HS-5 (cell line): ENCODE data around the gene DZIP3.

Experiments used
- DNase-seq: peaks from one replicate; pipeline ENCODE4 v3.0.0-alpha.2; 2012; ENCODE audit warnings: low read depth

Gene DZIP3

GRCh38 chr3:108589081-108589997, at the start of gene DZIP3, which contains the start of gene CIP2A:
TSS of gene DZIP3 (plus strand) at chr3:108589722. CDS start at chr3:108605407, 15,685 bp downstream.
TSS of gene CIP2A (minus strand) at chr3:108589438. CDS start at chr3:108589375, 63 bp downstream.
- peak; percentile 82 for DNase-seq

- DNase-seq = no peak
Measured at GRCh38 chr3:108546247-108546646, 43.3 kb upstream of the DZIP3 start.

- no peak for DNase-seq
Measured at GRCh38 chr3:108546692-108547091, 42.8 kb upstream of the DZIP3 start.

- no peak for DNase-seq
Measured at GRCh38 chr3:108548304-108548703, 41.2 kb upstream of the DZIP3 start.

- DNase-seq = no peak
Measured at GRCh38 chr3:108548886-108549285, 40.6 kb upstream of the DZIP3 start.

GRCh38 chr3:108552267-108553159, 37.0 kb upstream of the DZIP3 start:
- DNase-seq = peak; percentile 20

- DNase-seq = no peak
Measured at GRCh38 chr3:108554229-108554628, 35.3 kb upstream of the DZIP3 start.

- DNase-seq = no peak
Measured at GRCh38 chr3:108554913-108555571, 34.5 kb upstream of the DZIP3 start.

GRCh38 chr3:108555966-108556581, 33.4 kb upstream of the DZIP3 start:
- no peak for DNase-seq

GRCh38 chr3:108562565-108562964, 27.0 kb upstream of the DZIP3 start:
- DNase-seq = no peak

GRCh38 chr3:108564564-108564963, 25.0 kb upstream of the DZIP3 start:
- no peak for DNase-seq

GRCh38 chr3:108565506-108565905, 24.0 kb upstream of the DZIP3 start:
- DNase-seq = no peak

GRCh38 chr3:108566599-108566998, 22.9 kb upstream of the DZIP3 start:
- no peak for DNase-seq

GRCh38 chr3:108569336-108569735, 20.2 kb upstream of the DZIP3 start:
- DNase-seq = no peak

- no peak for DNase-seq
Measured at GRCh38 chr3:108578064-108578463, 11.5 kb upstream of the DZIP3 start.

- no peak for DNase-seq
Measured at GRCh38 chr3:108588601-108589000, 921 bp upstream of the DZIP3 start.

GRCh38 chr3:108589998-108590323, 439 bp downstream of the DZIP3 start:
- DNase-seq = no peak

GRCh38 chr3:108590460-108590859, 938 bp downstream of the DZIP3 start:
- DNase-seq = no peak

- no peak for DNase-seq
Measured at GRCh38 chr3:108595321-108595720, 5.8 kb downstream of the DZIP3 start.

GRCh38 chr3:108598375-108598774, 8.9 kb downstream of the DZIP3 start:
- no peak for DNase-seq

GRCh38 chr3:108599677-108600409, 10.3 kb downstream of the DZIP3 start:
- no peak for DNase-seq
